Panc1 (cell line): Measurements from ENCODE around the gene PITPNB. TPM values are rescaled to one million over a fixed set of nuclear protein-coding genes. Genes with fewer than 3 reads are reported as not detected.

ENCODE experiments used
- ATAC-seq: fragments of 200-7000 bp; cut with Tn5 transposase; 2 replicates; pipeline ENCODE4 v1.9.1; 2020; ENCODE audit warnings: mild to moderate bottlenecking, moderate library complexity
- BruUV-seq: library from RNA; stranded (reverse); fragments of 400-500 nt; replicated peaks from 2 replicates; lab custom pipeline; 2021; lab: Mats Ljungman, UMichigan
- CTCF ChIA-PET: fragments of 300-600 bp; sonication (Branson Sonifier 250); formaldehyde crosslinking; loops from one replicate; lab custom pipeline; 2022; ENCODE audit warnings: antibody characterized with exemption; lab: Charles Lee
- POLR2A ChIA-PET: fragments of 300-600 bp; sonication (Branson Sonifier 250); formaldehyde crosslinking; loops from one replicate; lab custom pipeline; 2022; ENCODE audit warnings: antibody characterized with exemption; lab: Charles Lee
- DNase-seq: peaks from one replicate; pipeline ENCODE4 v3.0.0-alpha.2; 2010; ENCODE audit warnings: low read depth, low spot score
- H3K27ac ChIP-seq: 2 replicates; pipeline ENCODE4 v1.5.1; 2011; ENCODE audit warnings: mild to moderate bottlenecking, low read length, inconsistent platforms
- H3K27me3 ChIP-seq: fragments of 200-500 bp; sonication (Bioruptor generic); 2 replicates; pipeline ENCODE4 v1.6.0; 2014; ENCODE audit warnings: low read length, inconsistent platforms; ENCODE audit not compliant: control insufficient read depth, insufficient read depth
- H3K36me3 ChIP-seq: fragments of 200-500 bp; sonication (Bioruptor generic); 2 replicates; pipeline ENCODE4 v1.5.1; 2014; ENCODE audit warnings: inconsistent platforms, mild to moderate bottlenecking, low read length, moderate library complexity; ENCODE audit not compliant: control insufficient read depth, insufficient read depth
- H3K4me1 ChIP-seq: 2 replicates; pipeline ENCODE4 v1.5.1; 2011; ENCODE audit warnings: inconsistent platforms, mild to moderate bottlenecking, low read length, moderate library complexity; ENCODE audit not compliant: control insufficient read depth, insufficient read depth
- H3K4me3 ChIP-seq, 2 experiments: 2 replicates each; pipeline ENCODE4 v1.5.1; 2011 to 2012; ENCODE audit warnings: low read depth in 2 of 2, low read length in 2 of 2, mild to moderate bottlenecking in 2 of 2, inconsistent platforms in 1 of 2, moderate library complexity in 1 of 2
- H3K9me3 ChIP-seq: fragments of 200-500 bp; sonication (Bioruptor generic); 2 replicates; pipeline ENCODE4 v1.5.1; 2014; ENCODE audit warnings: low read depth, mild to moderate bottlenecking, inconsistent platforms, low read length, moderate library complexity; ENCODE audit not compliant: control insufficient read depth, insufficient read depth
- CTCF ChIP-seq: fragments of 450-650 bp; IDR thresholded peaks from 2 replicates; pipeline ENCODE4 v1.5.1; 2017; ENCODE audit warnings: mild to moderate bottlenecking
- POLR2AphosphoS5 ChIP-seq: IDR thresholded peaks from 2 replicates; pipeline ENCODE4 v1.6.1; 2012; ENCODE audit warnings: mild to moderate bottlenecking, low read depth, low read length, moderate library complexity
- REST ChIP-seq, 2 experiments: IDR thresholded peaks; 2 replicates each; pipeline ENCODE4 v1.6.1; 2011 to 2012; ENCODE audit warnings: low read depth in 2 of 2, control low read depth in 1 of 2, low read length in 1 of 2, mild to moderate bottlenecking in 1 of 2, moderate library complexity in 1 of 2; ENCODE audit not compliant: insufficient read depth in 1 of 2
- SIN3A ChIP-seq: IDR thresholded peaks from 2 replicates; pipeline ENCODE4 v1.6.1; 2012; ENCODE audit warnings: low read depth, mild to moderate bottlenecking, low read length, moderate library complexity, borderline replicate concordance; ENCODE audit not compliant: insufficient read depth
- TCF7L2 ChIP-seq: IDR thresholded peaks from 2 replicates; pipeline ENCODE4 v1.6.1; 2011; ENCODE audit warnings: mild to moderate bottlenecking, low read depth, low read length, inconsistent platforms
- in situ Hi-C: cut with HindIII; loops from 2 replicates; pipeline ENCODE4 v1.10.0; 2016; ENCODE audit warnings: low sequenced_read_pairs, low pct_unique_long_range_greater_than_20kb
- intact Hi-C: fragments of 100-400 bp; cut with micrococcal nuclease; formaldehyde crosslinking; loops from one replicate; pipeline ENCODE4 v1.10.0; 2022; ENCODE audit not compliant: unreplicated experiment
- total RNA-seq: library from RNA; stranded (reverse); gene quantifications from one replicate; pipeline ENCODE4 v1.2.1, GENCODE V29; 2021; ENCODE audit not compliant: unreplicated experiment

Gene PITPNB
- total RNA-seq, 1 experiment from 2014 or later, result 67.0 TPM

GRCh38 chr22:27961182-27961581 is 42.1 kb upstream of the PITPNB start:
- no TSS peak for BruUV-seq
- intact Hi-C loops (no loop called here), in situ Hi-C loops (no loop called here)
- DNase-seq (no peak), ATAC-seq (no peak)
- Histone ChIP-seq H3K4me1 (no peaks in the 10 kb centered on the region), H3K4me3 (no peak overlapping the region), H3K27ac (no peak overlapping the region), H3K27me3 (no peaks in the 10 kb centered on the region), H3K36me3 (no peaks in the 10 kb centered on the region), H3K9me3 (no peaks in the 10 kb centered on the region)
- ChIA-PET CTCF (no interaction called here), POLR2A (no interaction called here)
- TF ChIP-seq CTCF (no peak), TCF7L2 (no peak), SIN3A (no peak), REST (IDR thresholded peaks at IDR 0.05; ENCODE audit: insufficient read depth in 1 of 2, low read depth in 2 of 2, low read length in 1 of 2) (no peak), POLR2AphosphoS5 (no peak)

GRCh38 chr22:27959335-27960090 is 40.5 kb upstream of the PITPNB start:
- no peaks in the 10 kb centered on the region for H3K36me3 ChIP-seq
- CTCF ChIA-PET, result no interaction called here
- no peak overlapping the region for H3K4me3 ChIP-seq
- BruUV-seq, result no TSS peak
- no peaks in the 10 kb centered on the region for H3K4me1 ChIP-seq
- no peak overlapping the region for H3K27ac ChIP-seq
- no peak for DNase-seq
- no peaks in the 10 kb centered on the region for H3K9me3 ChIP-seq
- ATAC-seq, result no peak
- POLR2A ChIA-PET, result no interaction called here
- TF ChIP-seq REST (IDR thresholded peaks at IDR 0.05; ENCODE audit: insufficient read depth in 1 of 2, low read depth in 2 of 2, low read length in 1 of 2), result no peak
- TF ChIP-seq POLR2AphosphoS5, result no peak
- TF ChIP-seq CTCF, result no peak
- no peak for TF ChIP-seq SIN3A
- TF ChIP-seq TCF7L2, result no peak
- in situ Hi-C loops (no loop called here), intact Hi-C loops (no loop called here)
- H3K27me3 ChIP-seq, result no peaks in the 10 kb centered on the region
